Measurements from ENCODE around the gene CYP26A1.
"Not testable (repeated sequence)": the region's sequence is repeated elsewhere in the genome, so short reads cannot be mapped to it uniquely, and the experiment has no call there.

CYP26A1 gene

GRCh38 chr10:93097386-93097785 lies 23.7 kb downstream of the CYP26A1 start:
- no peak for DNase-seq
- Histone ChIP-seq H4K12ac (ENCODE audit: low read depth, low read length) (no peak overlapping the region), H3K4me3 (ENCODE audit: low read depth, low read length) (no peak overlapping the region), H2AFZ (ENCODE audit: insufficient read depth, low read length, poor library complexity) (no peak overlapping the region), H3K4ac (ENCODE audit: low read depth, low read length) (no peak overlapping the region), H3K23ac (ENCODE audit: low read length) (no peak overlapping the region), H3K14ac (ENCODE audit: low read length) (no peak overlapping the region), H3K18ac (ENCODE audit: low read length) (no peak overlapping the region), H3K4me2 (ENCODE audit: low read length) (no peak overlapping the region), H3K79me2 (ENCODE audit: control insufficient read depth, insufficient read depth, low read length, poor library complexity) (no peaks in the 10 kb centered on the region), H3K36me3 (ENCODE audit: control insufficient read depth in 1 of 2, insufficient read depth in 2 of 2, low read length in 2 of 2) (no peaks in the 10 kb centered on the region), H2BK12ac (ENCODE audit: low read length) (no peak overlapping the region), H2BK5ac (ENCODE audit: low read depth, low read length, poor library complexity) (no peak overlapping the region), H3K9ac (ENCODE audit: low read length) (no peak overlapping the region), H4K91ac (ENCODE audit: low read depth, low read length) (no peak overlapping the region), H2AK5ac (ENCODE audit: low read length) (no peak overlapping the region), H4K8ac (ENCODE audit: low read depth, low read length) (no peak overlapping the region), H3K4me1 (ENCODE audit: control insufficient read depth in 1 of 2, insufficient read depth in 2 of 2, low read length in 2 of 2) (no peaks in the 10 kb centered on the region), H3K79me1 (ENCODE audit: low read length) (no peaks in the 10 kb centered on the region), H2BK120ac (ENCODE audit: insufficient read depth, low read length, poor library complexity) (no peak overlapping the region), H3K9me3 (ENCODE audit: insufficient read depth, low read depth, low read length) (no peaks in the 10 kb centered on the region), H3K27ac (ENCODE audit: low read depth, low read length) (no peak overlapping the region), H3K27me3 (ENCODE audit: insufficient read depth, low read length) (no peaks in the 10 kb centered on the region)
- WGBS (ENCODE audit: extremely low coverage, insufficient coverage, insufficient read length) = no CpG with 5 or more reads among the region's 9 CpGs

GRCh38 chr10:93098816-93099215 lies 25.1 kb downstream of the CYP26A1 start:
- Histone ChIP-seq H4K91ac (ENCODE audit: low read depth, low read length) (no peak overlapping the region), H3K36me3 (ENCODE audit: control insufficient read depth in 1 of 2, insufficient read depth in 2 of 2, low read length in 2 of 2) (no peaks in the 10 kb centered on the region), H2BK12ac (ENCODE audit: low read length) (no peak overlapping the region), H3K9me3 (ENCODE audit: insufficient read depth, low read depth, low read length) (no peaks in the 10 kb centered on the region), H2AK5ac (ENCODE audit: low read length) (no peak overlapping the region), H3K14ac (ENCODE audit: low read length) (no peak overlapping the region), H3K23ac (ENCODE audit: low read length) (no peak overlapping the region), H3K27ac (ENCODE audit: low read depth, low read length) (no peak overlapping the region), H2AFZ (ENCODE audit: insufficient read depth, low read length, poor library complexity) (no peak overlapping the region), H3K27me3 (ENCODE audit: insufficient read depth, low read length) (no peaks in the 10 kb centered on the region), H3K4ac (ENCODE audit: low read depth, low read length) (no peak overlapping the region), H3K4me3 (ENCODE audit: low read depth, low read length) (no peak overlapping the region), H2BK5ac (ENCODE audit: low read depth, low read length, poor library complexity) (no peak overlapping the region), H3K79me1 (ENCODE audit: low read length) (no peaks in the 10 kb centered on the region), H4K8ac (ENCODE audit: low read depth, low read length) (no peak overlapping the region), H3K79me2 (ENCODE audit: control insufficient read depth, insufficient read depth, low read length, poor library complexity) (no peaks in the 10 kb centered on the region), H3K4me1 (ENCODE audit: control insufficient read depth in 1 of 2, insufficient read depth in 2 of 2, low read length in 2 of 2) (no peaks in the 10 kb centered on the region), H3K18ac (ENCODE audit: low read length) (no peak overlapping the region), H2BK120ac (ENCODE audit: insufficient read depth, low read length, poor library complexity) (no peak overlapping the region), H4K12ac (ENCODE audit: low read depth, low read length) (no peak overlapping the region), H3K4me2 (ENCODE audit: low read length) (no peak overlapping the region), H3K9ac (ENCODE audit: low read length) (no peak overlapping the region)
- DNase-seq = no peak
- whole genome bisulfite sequencing (ENCODE audit: extremely low coverage, insufficient coverage, insufficient read length) = no CpG with 5 or more reads among the region's 3 CpGs

- H2AFZ ChIP-seq (ENCODE audit: insufficient read depth, low read length, poor library complexity) = no peak overlapping the region
- H3K4me1 ChIP-seq (ENCODE audit: control insufficient read depth in 1 of 2, insufficient read depth in 2 of 2, low read length in 2 of 2) = no peaks in the 10 kb centered on the region
- no peak overlapping the region for H2BK120ac ChIP-seq (ENCODE audit: insufficient read depth, low read length, poor library complexity)
- no peak overlapping the region for H3K27ac ChIP-seq (ENCODE audit: low read depth, low read length)
- no peak overlapping the region for H3K9ac ChIP-seq (ENCODE audit: low read length)
- no peaks in the 10 kb centered on the region for H3K79me1 ChIP-seq (ENCODE audit: low read length)
- no peak overlapping the region for H3K4me2 ChIP-seq (ENCODE audit: low read length)
- H3K27me3 ChIP-seq (ENCODE audit: insufficient read depth, low read length) = no peaks in the 10 kb centered on the region
- no peak overlapping the region for H3K4ac ChIP-seq (ENCODE audit: low read depth, low read length)
- no peaks in the 10 kb centered on the region for H3K36me3 ChIP-seq (ENCODE audit: control insufficient read depth in 1 of 2, insufficient read depth in 2 of 2, low read length in 2 of 2)
- no peak overlapping the region for H2AK5ac ChIP-seq (ENCODE audit: low read length)
- H3K23ac ChIP-seq (ENCODE audit: low read length) = no peak overlapping the region
- no peaks in the 10 kb centered on the region for H3K9me3 ChIP-seq (ENCODE audit: insufficient read depth, low read depth, low read length)
- no CpG with 5 or more reads among the region's 7 CpGs for WGBS (ENCODE audit: extremely low coverage, insufficient coverage, insufficient read length)
- H4K12ac ChIP-seq (ENCODE audit: low read depth, low read length) = no peak overlapping the region
- H2BK12ac ChIP-seq (ENCODE audit: low read length) = no peak overlapping the region
- no peak overlapping the region for H3K14ac ChIP-seq (ENCODE audit: low read length)
- DNase-seq = no peak
- H3K79me2 ChIP-seq (ENCODE audit: control insufficient read depth, insufficient read depth, low read length, poor library complexity) = no peaks in the 10 kb centered on the region
- no peak overlapping the region for H4K91ac ChIP-seq (ENCODE audit: low read depth, low read length)
- H4K8ac ChIP-seq (ENCODE audit: low read depth, low read length) = no peak overlapping the region
- no peak overlapping the region for H3K18ac ChIP-seq (ENCODE audit: low read length)
- no peak overlapping the region for H2BK5ac ChIP-seq (ENCODE audit: low read depth, low read length, poor library complexity)
- H3K4me3 ChIP-seq (ENCODE audit: low read depth, low read length) = no peak overlapping the region
These were observed 26.0 kb downstream of the CYP26A1 start for GRCh38 chr10:93099670-93100069.

GRCh38 chr10:93101148-93101547 lies 27.5 kb downstream of the CYP26A1 start:
- not testable (repeated sequence) for H2BK120ac ChIP-seq (ENCODE audit: insufficient read depth, low read length, poor library complexity); H4K91ac ChIP-seq (ENCODE audit: low read depth, low read length); DNase-seq; H3K4me2 ChIP-seq (ENCODE audit: low read length); H3K9me3 ChIP-seq (ENCODE audit: insufficient read depth, low read depth, low read length); H2AFZ ChIP-seq (ENCODE audit: insufficient read depth, low read length, poor library complexity); H3K14ac ChIP-seq (ENCODE audit: low read length); H3K79me1 ChIP-seq (ENCODE audit: low read length); H2BK12ac ChIP-seq (ENCODE audit: low read length); H3K4me3 ChIP-seq (ENCODE audit: low read depth, low read length); H2BK5ac ChIP-seq (ENCODE audit: low read depth, low read length, poor library complexity); H3K4me1 ChIP-seq (ENCODE audit: control insufficient read depth in 1 of 2, insufficient read depth in 2 of 2, low read length in 2 of 2); H3K27me3 ChIP-seq (ENCODE audit: insufficient read depth, low read length); H3K4ac ChIP-seq (ENCODE audit: low read depth, low read length); H4K12ac ChIP-seq (ENCODE audit: low read depth, low read length); H2AK5ac ChIP-seq (ENCODE audit: low read length); H3K36me3 ChIP-seq (ENCODE audit: control insufficient read depth in 1 of 2, insufficient read depth in 2 of 2, low read length in 2 of 2); H3K79me2 ChIP-seq (ENCODE audit: control insufficient read depth, insufficient read depth, low read length, poor library complexity); H3K9ac ChIP-seq (ENCODE audit: low read length); H3K27ac ChIP-seq (ENCODE audit: low read depth, low read length); H4K8ac ChIP-seq (ENCODE audit: low read depth, low read length); H3K18ac ChIP-seq (ENCODE audit: low read length); H3K23ac ChIP-seq (ENCODE audit: low read length)
- no CpG with 5 or more reads among the region's 3 CpGs for WGBS (ENCODE audit: extremely low coverage, insufficient coverage, insufficient read length)

Measured in trophoblast cell (in vitro differentiated cells and primary cell).